H1 (cell line): ENCODE measurements around the gene SEC16A. TPM values are rescaled to one million over a fixed set of nuclear protein-coding genes. Genes with fewer than 3 reads are reported as not detected.

Experiments used
- CTCF ChIA-PET: fragments of 300-600 bp; sonication (Branson Sonifier 250); formaldehyde crosslinking; loops from one replicate; lab custom pipeline; 2021; ENCODE audit not compliant: partially characterized antibody; lab: Charles Lee
- POLR2A ChIA-PET: fragments of 300-600 bp; sonication (Branson Sonifier 250); formaldehyde crosslinking; loops from one replicate; lab custom pipeline; 2021; ENCODE audit warnings: inconsistent platforms; ENCODE audit not compliant: partially characterized antibody; lab: Charles Lee
- DNase-seq, 2 experiments: peaks; one replicate each; pipeline versions ENCODE4 v3.0.0 to v3.0.0-alpha.2; 2010 to 2022; ENCODE audit warnings: low spot score in 2 of 2, low read depth in 1 of 2, mixed read lengths in 1 of 2
- FAIRE-seq: peaks from 2 replicates; lab custom pipeline; 2011; peaks lifted over from hg19 to GRCh38; lab: Jason Lieb, UNC
- H2AFZ ChIP-seq: 2 replicates; pipeline ENCODE4 v1.8.1; 2012; ENCODE audit warnings: low read length, inconsistent platforms
- H2AK5ac ChIP-seq: 2 replicates; pipeline ENCODE4 v1.6.1; 2013; ENCODE audit warnings: low read depth, low read length
- H2BK120ac ChIP-seq: replicated peaks from 2 replicates; pipeline ENCODE3; 2013; ENCODE audit warnings: low read depth, low read length, inconsistent platforms
- H2BK12ac ChIP-seq: 2 replicates; pipeline ENCODE4 v1.6.1; 2013; ENCODE audit warnings: low read depth, low read length
- H2BK15ac ChIP-seq: 2 replicates; pipeline ENCODE4 v1.6.1; 2013; ENCODE audit warnings: low read length
- H2BK20ac ChIP-seq: 2 replicates; pipeline ENCODE4 v1.6.1; 2013; ENCODE audit warnings: low read length
- H2BK5ac ChIP-seq: 2 replicates; pipeline ENCODE4 v1.6.1; 2013; ENCODE audit warnings: low read depth, low read length
- H3K14ac ChIP-seq: 2 replicates; pipeline ENCODE4 v1.6.1; 2013; ENCODE audit warnings: inconsistent platforms; ENCODE audit not compliant: insufficient read length
- H3K18ac ChIP-seq: 2 replicates; pipeline ENCODE4 v1.6.1; 2013; ENCODE audit warnings: low read length; ENCODE audit errors: extremely low read depth
- H3K23ac ChIP-seq: 2 replicates; pipeline ENCODE4 v1.6.1; 2013; ENCODE audit warnings: inconsistent platforms; ENCODE audit not compliant: insufficient read length
- H3K23me2 ChIP-seq: 2 replicates; pipeline ENCODE4 v1.6.1; 2013; ENCODE audit warnings: low read depth, low read length
- H3K27ac ChIP-seq: 2 replicates; pipeline ENCODE4 v1.6.1; 2011; ENCODE audit warnings: low read depth, low read length, inconsistent platforms
- H3K27me3 ChIP-seq, 4 experiments: replicated peaks in 1 of 4; 1 replicate in 1 of 4; 2 replicates in 3 of 4; pipeline versions ENCODE4 v1.6.1 to v1.8.1; 2011 to 2013; ENCODE audit warnings: low read length in 3 of 4, mild to moderate bottlenecking in 3 of 4, inconsistent platforms in 2 of 4, mixed read lengths in 2 of 4, moderate library complexity in 1 of 4; ENCODE audit not compliant: control insufficient read depth in 3 of 4, insufficient read depth in 3 of 4; ENCODE audit errors: extremely low read depth in 1 of 4
- H3K36me3 ChIP-seq, 4 experiments: 2 replicates each; pipeline versions ENCODE4 v1.6.1 to v1.8.1; 2011 to 2013; ENCODE audit warnings: mild to moderate bottlenecking in 4 of 4, low read length in 3 of 4, moderate library complexity in 2 of 4, control low read depth in 1 of 4, inconsistent platforms in 1 of 4; ENCODE audit not compliant: insufficient read depth in 4 of 4, control insufficient read depth in 2 of 4
- H3K4ac ChIP-seq: replicated peaks from 2 replicates; pipeline ENCODE3; 2013; ENCODE audit warnings: low read length, low read depth, mixed read lengths, inconsistent platforms; ENCODE audit not compliant: insufficient read length
- H3K4me1 ChIP-seq, 4 experiments: replicated peaks in 1 of 4; 1 replicate in 1 of 4; 2 replicates in 3 of 4; pipeline versions ENCODE4 v1.6.1 to v1.8.1; 2011 to 2013; ENCODE audit warnings: low read length in 3 of 4, inconsistent platforms in 2 of 4, mixed read lengths in 1 of 4; ENCODE audit not compliant: insufficient read depth in 4 of 4, control insufficient read depth in 3 of 4
- H3K4me2 ChIP-seq, 2 experiments: 2 replicates each; pipeline versions ENCODE4 v1.6.1 to v1.8.1; 2011 to 2013; ENCODE audit warnings: low read depth in 2 of 2, low read length in 2 of 2, control low read depth in 1 of 2, inconsistent platforms in 1 of 2, mild to moderate bottlenecking in 1 of 2; ENCODE audit not compliant: insufficient read depth in 1 of 2
- H3K4me3 ChIP-seq, 4 experiments: fragments of 200-600, 300-600 bp in 1 of 4; sonication (generic), shearing (Covaris generic), sonication (Bioruptor Twin) in 1 of 4; 2 replicates each; pipeline versions ENCODE4 v1.5.1 to v1.8.1; 2011 to 2016; ENCODE audit warnings: low read length in 4 of 4, low read depth in 3 of 4, control low read depth in 2 of 4, inconsistent platforms in 2 of 4, mild to moderate bottlenecking in 2 of 4, mixed read lengths in 1 of 4, moderate library complexity in 1 of 4; ENCODE audit not compliant: insufficient read depth in 2 of 4; ENCODE audit errors: extremely low read depth in 1 of 4
- H3K56ac ChIP-seq: replicated peaks from 2 replicates; pipeline ENCODE3; 2013; ENCODE audit warnings: low read depth, mild to moderate bottlenecking, mixed read lengths, low read length, inconsistent platforms; ENCODE audit not compliant: insufficient read length
- H3K79me1 ChIP-seq: 2 replicates; pipeline ENCODE4 v1.6.1; 2013; ENCODE audit warnings: low read depth, low read length, control low read depth
- H3K79me2 ChIP-seq, 2 experiments: 2 replicates each; pipeline versions ENCODE4 v1.6.1 to v1.8.1; 2012 to 2013; ENCODE audit warnings: low read length in 2 of 2, mild to moderate bottlenecking in 2 of 2, inconsistent platforms in 1 of 2; ENCODE audit not compliant: insufficient read depth in 2 of 2, control insufficient read depth in 1 of 2
- H3K9ac ChIP-seq, 4 experiments: replicated peaks in 1 of 4; 1 replicate in 1 of 4; 2 replicates in 3 of 4; pipeline versions ENCODE4 v1.6.1 to v1.8.1; 2011 to 2013; ENCODE audit warnings: low read depth in 3 of 4, low read length in 3 of 4, control low read depth in 2 of 4, mild to moderate bottlenecking in 2 of 4, moderate library complexity in 2 of 4, inconsistent platforms in 1 of 4; ENCODE audit errors: extremely low read depth in 1 of 4
- H3K9me3 ChIP-seq, 2 experiments: 2 replicates each; pipeline versions ENCODE4 v1.6.1 to v1.8.1; 2012 to 2013; ENCODE audit warnings: mild to moderate bottlenecking in 2 of 2, moderate library complexity in 2 of 2, control low read depth in 1 of 2, inconsistent platforms in 1 of 2, low read depth in 1 of 2, low read length in 1 of 2, mixed read lengths in 1 of 2; ENCODE audit not compliant: insufficient read depth in 2 of 2
- H4K20me1 ChIP-seq, 2 experiments: replicated peaks in 1 of 2; 2 replicates each; pipeline versions ENCODE3 to v1.8.1; 2011 to 2013; ENCODE audit warnings: inconsistent platforms in 2 of 2, low read length in 2 of 2, mild to moderate bottlenecking in 1 of 2; ENCODE audit not compliant: insufficient read depth in 2 of 2, control insufficient read depth in 1 of 2
- H4K5ac ChIP-seq: 2 replicates; pipeline ENCODE4 v1.6.1; 2013; ENCODE audit warnings: low read length, low read depth, mixed read lengths, inconsistent platforms; ENCODE audit not compliant: insufficient read length
- H4K8ac ChIP-seq: 2 replicates; pipeline ENCODE4 v1.8.0; 2013; ENCODE audit warnings: mild to moderate bottlenecking, moderate library complexity, low read length, inconsistent platforms; ENCODE audit not compliant: insufficient read depth; ENCODE audit errors: extremely low read depth
- H4K91ac ChIP-seq: replicated peaks from 2 replicates; pipeline ENCODE3; 2013; ENCODE audit warnings: low read length, mixed read lengths, inconsistent platforms; ENCODE audit not compliant: insufficient read length
- CBX5 ChIP-seq: fragments of 300-800, 300-1000 bp; sonication (generic); IDR thresholded peaks from 2 replicates; pipeline ENCODE4 v1.7.1; 2016; ENCODE audit warnings: antibody characterized with exemption, low read length, low read depth
- WGBS, 2 experiments: shearing (Covaris generic) in 1 of 2; methylation state at CpG; one replicate each; pipeline versions ENCODE4 v1.1.6 to v1.1.7; 2013 to 2015; ENCODE audit warnings: low lambda C conversion rate in 2 of 2, mixed read lengths in 2 of 2, inconsistent platforms in 1 of 2, low coverage in 1 of 2, missing lambda C conversion rate in 1 of 2; ENCODE audit not compliant: insufficient replicate concordance in 2 of 2, insufficient coverage in 1 of 2, insufficient read length in 1 of 2; ENCODE audit errors: extremely low coverage in 1 of 2, missing lambda C conversion rate in 1 of 2; 5-methylcytosine and 5-hydroxymethylcytosine counted together
- polyA plus RNA-seq, 7 experiments: library from polyadenylated mRNA; depleted of rRNA in 3 of 7; stranded (reverse) in 5 of 7; unstranded in 2 of 7; fragments of >200 nt in 5 of 7; fragments of 200-250 nt in 2 of 7; gene quantifications; 1 replicate in 5 of 7; 2 replicates in 1 of 7; 4 replicates in 1 of 7; pipeline versions ENCODE4 v1.2.1 to v1.2.3, GENCODE V29; 2011 to 2013; ENCODE audit warnings: missing spikeins in 2 of 7, mixed read lengths in 2 of 7
- total RNA-seq: library from RNA; stranded (reverse); fragmentation: NEBNext Ultra II Directional; extraction: Animal tissue kit (Norgen Biotek cat#: 25700); gene quantifications from 2 replicates; pipeline ENCODE4 v1.2.1, GENCODE V29; 2021

The SEC16A gene
- total and polyA plus RNA-seq, 2 of the 8 experiments (the other 6 are each of a cell fraction or from before 2014, with no cell fraction given) = 21.6 to 49.0 TPM

- Histone ChIP-seq H3K9ac (no peak overlapping the region), H3K56ac (no peak overlapping the region), H3K36me3 (peaks cover 7 to 57% (median 28%) of the 10 kb centered on the region in 4 experiments; a peak in 6 of 8 replicates), H4K5ac (no peak overlapping the region), H3K23ac (no peak overlapping the region), H3K27me3 (no peaks in the 10 kb centered on the region), H2AK5ac (no peak overlapping the region), H3K4me3 (no peak overlapping the region), H3K4me2 (no peak overlapping the region), H4K20me1 (peaks cover 0 to 16% of the 10 kb centered on the region in 2 experiments), H2BK5ac (no peak overlapping the region; the same call in 1 of the 2 replicates), H3K18ac (no peak overlapping the region), H4K91ac (no peak overlapping the region), H3K4ac (no peak overlapping the region), H2BK120ac (no peak overlapping the region), H3K79me1 (no peaks in the 10 kb centered on the region), H2BK15ac (no peak overlapping the region), H3K14ac (no peak overlapping the region), H2AFZ (no peak overlapping the region), H3K4me1 (no peaks in the 10 kb centered on the region; a peak in 1 of 7 replicates), H3K9me3 (no peaks in the 10 kb centered on the region), H3K79me2 (no peaks in the 10 kb centered on the region), H3K27ac (no peak overlapping the region), H2BK12ac (no peak overlapping the region), H2BK20ac (no peak overlapping the region), H4K8ac (no peak overlapping the region), H3K23me2 (no peaks in the 10 kb centered on the region)
- TF ChIP-seq CBX5 = no peak
- 96% methylated on average over 37 of the region's 56 CpGs; no CpG with 5 or more reads in 1 of the 2 experiments for WGBS, 2 experiments
- DNase-seq (no peak), FAIRE-seq (no peak)
- POLR2A ChIA-PET = interaction anchor here (1.0 to 2.0 kb wide), 3 partner anchors 11 to 131 kb away, joined by 3 to 6 read pairs (median 3); no protein-coding TSS in a partner anchor
- CTCF ChIA-PET = interaction anchor here (0.6 to 4.8 kb wide), 6 partner anchors 10 to 135 kb away, joined by 3 to 47 read pairs (median 4); no protein-coding TSS in a partner anchor
Observed at GRCh38 chr9:136496801-136497620, 14.2 kb upstream of the SEC16A start.
